Measurements from ENCODE around the gene RNF41. TPM values are rescaled to one million over a fixed set of nuclear protein-coding genes. Genes with fewer than 3 reads are reported as not detected.

Gene RNF41
- total and polyA plus RNA-seq, 2 donors (not counting 1 experiment from before 2014, with no cell fraction given), result 113 to 129 TPM

DNA sequence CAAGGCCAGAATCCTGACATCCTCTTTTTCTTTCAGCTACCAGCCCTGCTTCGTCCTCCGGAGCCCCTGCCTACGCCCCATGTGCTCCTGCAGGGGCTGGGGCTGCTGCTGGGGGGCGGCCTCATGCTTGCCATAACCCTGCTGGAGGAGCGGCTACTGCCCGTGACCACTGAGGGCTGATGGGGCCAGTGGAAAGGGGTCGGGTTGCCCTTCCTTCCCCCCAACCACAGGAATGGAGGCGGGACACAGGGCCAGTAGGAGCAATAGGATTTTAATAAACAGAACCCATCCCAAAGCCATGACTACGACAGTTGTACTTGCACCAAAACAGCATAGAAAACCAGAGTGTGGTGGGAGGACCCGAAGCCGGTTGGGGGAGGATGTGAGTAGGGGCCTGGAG is 15.8 kb upstream of the RNF41 start:
- POLR2A ChIA-PET, result no interaction called here
- Mint-ChIP-seq H3K27ac (no peak overlapping the region), H3K27me3 (no peaks in the 10 kb centered on the region), H3K9me3 (ENCODE audit: insufficient read depth) (no peaks in the 10 kb centered on the region), H3K4me1 (peaks cover 8% of the 10 kb centered on the region), H3K4me3 (no peak overlapping the region)
- WGBS (ENCODE audit: insufficient coverage), result 72% methylated on average over 4 of the region's 11 CpGs
- CTCF ChIA-PET, result interaction anchor here (0.9 kb wide), 1 partner anchor 56 kb away, joined by 3 read pairs; no protein-coding TSS in a partner anchor
- H3K4me2 ChIP-seq (replicated peaks; ENCODE audit: low read depth, low read length, poor library complexity, severe bottlenecking), result no peak overlapping the region
- H2AFZ ChIP-seq (ENCODE audit: insufficient read depth, low read depth, low read length, poor library complexity, severe bottlenecking), result no peak overlapping the region
- DNase-seq (no peak), ATAC-seq (ENCODE audit: low read depth) (no peak)
- H3K9ac ChIP-seq (ENCODE audit: low read length), result no peak overlapping the region
- no peak overlapping the region for H3K27ac ChIP-seq (ENCODE audit: low read length in 2 of 2)
- peaks cover 0 to 5% of the 10 kb centered on the region in 2 donors for H3K4me1 ChIP-seq (ENCODE audit: control insufficient read depth in 2 of 2, insufficient read depth in 2 of 2, low read length in 2 of 2)
- H3K4me3 ChIP-seq (ENCODE audit: control extremely low read depth in 1 of 5, extremely low read depth in 1 of 5, insufficient read depth in 1 of 5, low read depth in 2 of 5, low read length in 4 of 5), result no peak overlapping the region
- peaks cover 0 to 25% of the 10 kb centered on the region in 2 experiments for H3K36me3 ChIP-seq (replicated peaks in 1 of 2; ENCODE audit: control extremely low read depth in 1 of 2, control insufficient read depth in 1 of 2, extremely low read depth in 1 of 2, insufficient read depth in 2 of 2, low read length in 1 of 2)
- H3K27me3 ChIP-seq (replicated peaks in 1 of 4; ENCODE audit: control extremely low read depth in 1 of 4, control insufficient read depth in 3 of 4, insufficient read depth in 4 of 4, low read length in 3 of 4), result no peaks in the 10 kb centered on the region
- H3K9me3 ChIP-seq (ENCODE audit: control extremely low read depth in 1 of 3, control insufficient read depth in 2 of 3, insufficient read depth in 1 of 3, low read length in 2 of 3), result no peaks in the 10 kb centered on the region
- no peaks in the 10 kb centered on the region for H4K20me1 ChIP-seq (ENCODE audit: control insufficient read depth, insufficient read depth, low read length, poor library complexity, severe bottlenecking)
- TF ChIP-seq CTCF (IDR thresholded peaks at IDR 0.05) (no peak), EZH2 (IDR thresholded peaks at IDR 0.05; ENCODE audit: borderline replicate concordance, insufficient read depth, low read depth, low read length, poor library complexity, severe bottlenecking) (no peak)
- intact Hi-C loops (cut with micrococcal nuclease), result no loop called here
- no peaks in the 10 kb centered on the region for H3K79me2 ChIP-seq (ENCODE audit: control insufficient read depth, insufficient read depth, low read length)

GRCh38 chr12:56236985-56237384 is 15.3 kb upstream of the RNF41 start:
- Mint-ChIP-seq H3K4me3 (no peak overlapping the region), H3K4me1 (peaks cover 2% of the 10 kb centered on the region), H3K27ac (no peak overlapping the region), H3K9me3 (ENCODE audit: insufficient read depth) (no peaks in the 10 kb centered on the region), H3K27me3 (no peaks in the 10 kb centered on the region)
- ChIA-PET CTCF (interaction anchor here (0.9 kb wide), 1 partner anchor 55 kb away, joined by 3 read pairs; no protein-coding TSS in a partner anchor), POLR2A (no interaction called here)
- 94% methylated on average over 2 of the region's 5 CpGs for WGBS (ENCODE audit: insufficient coverage)
- Histone ChIP-seq H3K4me2 (replicated peaks; ENCODE audit: low read depth, low read length, poor library complexity, severe bottlenecking) (no peak overlapping the region), H4K20me1 (ENCODE audit: control insufficient read depth, insufficient read depth, low read length, poor library complexity, severe bottlenecking) (no peaks in the 10 kb centered on the region), H3K79me2 (ENCODE audit: control insufficient read depth, insufficient read depth, low read length) (no peaks in the 10 kb centered on the region), H3K36me3 (replicated peaks in 1 of 2; ENCODE audit: control extremely low read depth in 1 of 2, control insufficient read depth in 1 of 2, extremely low read depth in 1 of 2, insufficient read depth in 2 of 2, low read length in 1 of 2) (peaks cover 0 to 20% of the 10 kb centered on the region in 2 experiments), H3K9ac (ENCODE audit: low read length) (no peak overlapping the region), H2AFZ (ENCODE audit: insufficient read depth, low read depth, low read length, poor library complexity, severe bottlenecking) (no peak overlapping the region), H3K4me1 (ENCODE audit: control insufficient read depth in 2 of 2, insufficient read depth in 2 of 2, low read length in 2 of 2) (no peaks in the 10 kb centered on the region), H3K27ac (ENCODE audit: low read length in 2 of 2) (no peak overlapping the region), H3K9me3 (ENCODE audit: control extremely low read depth in 1 of 3, control insufficient read depth in 2 of 3, insufficient read depth in 1 of 3, low read length in 2 of 3) (no peaks in the 10 kb centered on the region), H3K4me3 (ENCODE audit: control extremely low read depth in 1 of 5, extremely low read depth in 1 of 5, insufficient read depth in 1 of 5, low read depth in 2 of 5, low read length in 4 of 5) (no peak overlapping the region), H3K27me3 (replicated peaks in 1 of 4; ENCODE audit: control extremely low read depth in 1 of 4, control insufficient read depth in 3 of 4, insufficient read depth in 4 of 4, low read length in 3 of 4) (no peaks in the 10 kb centered on the region)
- DNase-seq (no peak), ATAC-seq (ENCODE audit: low read depth) (no peak)
- TF ChIP-seq CTCF (IDR thresholded peaks at IDR 0.05) (no peak), EZH2 (IDR thresholded peaks at IDR 0.05; ENCODE audit: borderline replicate concordance, insufficient read depth, low read depth, low read length, poor library complexity, severe bottlenecking) (no peak)
- intact Hi-C loops (cut with micrococcal nuclease), result no loop called here
